ENCODE results near the gene GALNT2.

DNA sequence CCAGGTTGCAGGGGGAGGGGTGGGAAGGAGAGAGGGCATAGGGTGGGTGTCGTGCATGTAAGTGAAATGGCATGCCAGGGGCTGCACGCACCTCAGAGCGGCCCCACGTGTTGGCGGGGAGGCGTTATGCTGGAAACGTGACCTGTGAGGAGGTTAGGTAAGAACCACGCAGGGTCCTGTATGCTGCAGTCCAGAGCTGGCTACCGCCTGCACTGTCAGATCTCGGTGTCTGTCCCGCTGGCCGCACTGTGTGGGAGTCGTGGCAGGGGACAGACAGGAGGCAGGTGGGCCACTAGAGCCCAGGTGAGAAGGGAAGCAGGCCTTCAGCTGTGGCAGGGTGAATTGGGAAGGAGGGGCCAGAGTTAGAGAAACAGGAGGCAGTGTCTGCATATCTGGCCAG is 79.7 kb downstream of the GALNT2 start:
- TF ChIP-seq, protein P1, sequence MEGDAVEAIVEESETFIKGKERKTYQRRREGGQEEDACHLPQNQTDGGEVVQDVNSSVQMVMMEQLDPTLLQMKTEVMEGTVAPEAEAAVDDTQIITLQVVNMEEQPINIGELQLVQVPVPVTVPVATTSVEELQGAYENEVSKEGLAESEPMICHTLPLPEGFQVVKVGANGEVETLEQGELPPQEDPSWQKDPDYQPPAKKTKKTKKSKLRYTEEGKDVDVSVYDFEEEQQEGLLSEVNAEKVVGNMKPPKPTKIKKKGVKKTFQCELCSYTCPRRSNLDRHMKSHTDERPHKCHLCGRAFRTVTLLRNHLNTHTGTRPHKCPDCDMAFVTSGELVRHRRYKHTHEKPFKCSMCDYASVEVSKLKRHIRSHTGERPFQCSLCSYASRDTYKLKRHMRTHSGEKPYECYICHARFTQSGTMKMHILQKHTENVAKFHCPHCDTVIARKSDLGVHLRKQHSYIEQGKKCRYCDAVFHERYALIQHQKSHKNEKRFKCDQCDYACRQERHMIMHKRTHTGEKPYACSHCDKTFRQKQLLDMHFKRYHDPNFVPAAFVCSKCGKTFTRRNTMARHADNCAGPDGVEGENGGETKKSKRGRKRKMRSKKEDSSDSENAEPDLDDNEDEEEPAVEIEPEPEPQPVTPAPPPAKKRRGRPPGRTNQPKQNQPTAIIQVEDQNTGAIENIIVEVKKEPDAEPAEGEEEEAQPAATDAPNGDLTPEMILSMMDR (IDR thresholded peaks at IDR 0.05; ENCODE audit: poor library complexity), result no peak
- TF ChIP-seq EZH2 (IDR thresholded peaks at IDR 0.05; ENCODE audit: borderline replicate concordance) (no peak), EZH2phosphoT487 (IDR thresholded peaks at IDR 0.05; ENCODE audit: low read depth, severe bottlenecking, unreplicated experiment) (no peak)
